Measurements from ENCODE around the gene BCAN. TPM values are rescaled to one million over a fixed set of nuclear protein-coding genes. Genes with fewer than 3 reads are reported as not detected.

The BCAN gene
- total and polyA plus RNA-seq, 2 experiments from 2014 or later, result 2.3 to 5.5 TPM

DNA sequence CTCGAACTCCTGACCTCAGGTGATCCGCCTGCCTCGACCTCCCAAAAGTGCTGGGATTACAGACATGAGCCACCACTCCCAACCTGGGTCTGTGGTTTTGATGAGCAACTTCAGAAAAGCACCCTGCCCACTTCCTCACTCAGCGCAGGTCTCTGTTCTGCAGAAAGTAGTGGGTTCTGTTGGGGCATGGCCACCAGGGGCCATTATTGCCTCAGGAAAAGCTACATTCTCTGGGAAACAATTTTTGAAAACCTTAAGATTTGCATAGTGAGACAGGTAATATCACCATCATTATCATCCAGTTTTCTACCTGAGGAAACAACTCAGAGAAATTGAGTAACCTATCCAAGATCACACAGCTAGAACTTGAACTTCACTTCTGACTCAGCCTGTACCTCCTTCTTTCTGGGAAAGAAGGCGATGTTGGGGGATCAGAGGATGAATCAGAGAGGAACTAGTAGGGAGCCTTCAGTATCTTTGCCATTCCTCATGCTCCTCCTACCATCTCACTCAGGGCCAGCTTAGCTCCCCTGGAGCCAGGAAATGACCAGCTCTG is 42.4 kb downstream of the BCAN start (continued):
- TF ChIP-seq, protein P1, sequence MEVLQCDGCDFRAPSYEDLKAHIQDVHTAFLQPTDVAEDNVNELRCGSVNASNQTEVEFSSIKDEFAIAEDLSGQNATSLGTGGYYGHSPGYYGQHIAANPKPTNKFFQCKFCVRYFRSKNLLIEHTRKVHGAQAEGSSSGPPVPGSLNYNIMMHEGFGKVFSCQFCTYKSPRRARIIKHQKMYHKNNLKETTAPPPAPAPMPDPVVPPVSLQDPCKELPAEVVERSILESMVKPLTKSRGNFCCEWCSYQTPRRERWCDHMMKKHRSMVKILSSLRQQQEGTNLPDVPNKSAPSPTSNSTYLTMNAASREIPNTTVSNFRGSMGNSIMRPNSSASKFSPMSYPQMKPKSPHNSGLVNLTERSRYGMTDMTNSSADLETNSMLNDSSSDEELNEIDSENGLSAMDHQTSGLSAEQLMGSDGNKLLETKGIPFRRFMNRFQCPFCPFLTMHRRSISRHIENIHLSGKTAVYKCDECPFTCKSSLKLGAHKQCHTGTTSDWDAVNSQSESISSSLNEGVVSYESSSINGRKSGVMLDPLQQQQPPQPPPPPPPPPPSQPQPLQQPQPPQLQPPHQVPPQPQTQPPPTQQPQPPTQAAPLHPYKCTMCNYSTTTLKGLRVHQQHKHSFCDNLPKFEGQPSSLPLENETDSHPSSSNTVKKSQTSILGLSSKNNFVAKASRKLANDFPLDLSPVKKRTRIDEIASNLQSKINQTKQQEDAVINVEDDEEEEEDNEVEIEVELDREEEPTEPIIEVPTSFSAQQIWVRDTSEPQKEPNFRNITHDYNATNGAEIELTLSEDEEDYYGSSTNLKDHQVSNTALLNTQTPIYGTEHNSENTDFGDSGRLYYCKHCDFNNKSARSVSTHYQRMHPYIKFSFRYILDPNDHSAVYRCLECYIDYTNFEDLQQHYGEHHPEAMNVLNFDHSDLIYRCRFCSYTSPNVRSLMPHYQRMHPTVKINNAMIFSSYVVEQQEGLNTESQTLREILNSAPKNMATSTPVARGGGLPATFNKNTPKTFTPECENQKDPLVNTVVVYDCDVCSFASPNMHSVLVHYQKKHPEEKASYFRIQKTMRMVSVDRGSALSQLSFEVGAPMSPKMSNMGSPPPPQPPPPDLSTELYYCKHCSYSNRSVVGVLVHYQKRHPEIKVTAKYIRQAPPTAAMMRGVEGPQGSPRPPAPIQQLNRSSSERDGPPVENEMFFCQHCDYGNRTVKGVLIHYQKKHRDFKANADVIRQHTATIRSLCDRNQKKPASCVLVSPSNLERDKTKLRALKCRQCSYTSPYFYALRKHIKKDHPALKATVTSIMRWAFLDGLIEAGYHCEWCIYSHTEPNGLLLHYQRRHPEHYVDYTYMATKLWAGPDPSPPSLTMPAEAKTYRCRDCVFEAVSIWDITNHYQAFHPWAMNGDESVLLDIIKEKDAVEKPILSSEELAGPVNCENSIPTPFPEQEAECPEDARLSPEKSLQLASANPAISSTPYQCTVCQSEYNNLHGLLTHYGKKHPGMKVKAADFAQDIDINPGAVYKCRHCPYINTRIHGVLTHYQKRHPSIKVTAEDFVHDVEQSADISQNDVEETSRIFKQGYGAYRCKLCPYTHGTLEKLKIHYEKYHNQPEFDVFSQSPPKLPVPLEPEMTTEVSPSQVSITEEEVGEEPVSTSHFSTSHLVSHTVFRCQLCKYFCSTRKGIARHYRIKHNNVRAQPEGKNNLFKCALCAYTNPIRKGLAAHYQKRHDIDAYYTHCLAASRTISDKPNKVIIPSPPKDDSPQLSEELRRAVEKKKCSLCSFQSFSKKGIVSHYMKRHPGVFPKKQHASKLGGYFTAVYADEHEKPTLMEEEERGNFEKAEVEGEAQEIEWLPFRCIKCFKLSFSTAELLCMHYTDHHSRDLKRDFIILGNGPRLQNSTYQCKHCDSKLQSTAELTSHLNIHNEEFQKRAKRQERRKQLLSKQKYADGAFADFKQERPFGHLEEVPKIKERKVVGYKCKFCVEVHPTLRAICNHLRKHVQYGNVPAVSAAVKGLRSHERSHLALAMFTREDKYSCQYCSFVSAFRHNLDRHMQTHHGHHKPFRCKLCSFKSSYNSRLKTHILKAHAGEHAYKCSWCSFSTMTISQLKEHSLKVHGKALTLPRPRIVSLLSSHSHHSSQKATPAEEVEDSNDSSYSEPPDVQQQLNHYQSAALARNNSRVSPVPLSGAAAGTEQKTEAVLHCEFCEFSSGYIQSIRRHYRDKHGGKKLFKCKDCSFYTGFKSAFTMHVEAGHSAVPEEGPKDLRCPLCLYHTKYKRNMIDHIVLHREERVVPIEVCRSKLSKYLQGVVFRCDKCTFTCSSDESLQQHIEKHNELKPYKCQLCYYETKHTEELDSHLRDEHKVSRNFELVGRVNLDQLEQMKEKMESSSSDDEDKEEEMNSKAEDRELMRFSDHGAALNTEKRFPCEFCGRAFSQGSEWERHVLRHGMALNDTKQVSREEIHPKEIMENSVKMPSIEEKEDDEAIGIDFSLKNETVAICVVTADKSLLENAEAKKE (CRISPR knock-in tag; IDR thresholded peaks at IDR 0.05), result no peak

DNA sequence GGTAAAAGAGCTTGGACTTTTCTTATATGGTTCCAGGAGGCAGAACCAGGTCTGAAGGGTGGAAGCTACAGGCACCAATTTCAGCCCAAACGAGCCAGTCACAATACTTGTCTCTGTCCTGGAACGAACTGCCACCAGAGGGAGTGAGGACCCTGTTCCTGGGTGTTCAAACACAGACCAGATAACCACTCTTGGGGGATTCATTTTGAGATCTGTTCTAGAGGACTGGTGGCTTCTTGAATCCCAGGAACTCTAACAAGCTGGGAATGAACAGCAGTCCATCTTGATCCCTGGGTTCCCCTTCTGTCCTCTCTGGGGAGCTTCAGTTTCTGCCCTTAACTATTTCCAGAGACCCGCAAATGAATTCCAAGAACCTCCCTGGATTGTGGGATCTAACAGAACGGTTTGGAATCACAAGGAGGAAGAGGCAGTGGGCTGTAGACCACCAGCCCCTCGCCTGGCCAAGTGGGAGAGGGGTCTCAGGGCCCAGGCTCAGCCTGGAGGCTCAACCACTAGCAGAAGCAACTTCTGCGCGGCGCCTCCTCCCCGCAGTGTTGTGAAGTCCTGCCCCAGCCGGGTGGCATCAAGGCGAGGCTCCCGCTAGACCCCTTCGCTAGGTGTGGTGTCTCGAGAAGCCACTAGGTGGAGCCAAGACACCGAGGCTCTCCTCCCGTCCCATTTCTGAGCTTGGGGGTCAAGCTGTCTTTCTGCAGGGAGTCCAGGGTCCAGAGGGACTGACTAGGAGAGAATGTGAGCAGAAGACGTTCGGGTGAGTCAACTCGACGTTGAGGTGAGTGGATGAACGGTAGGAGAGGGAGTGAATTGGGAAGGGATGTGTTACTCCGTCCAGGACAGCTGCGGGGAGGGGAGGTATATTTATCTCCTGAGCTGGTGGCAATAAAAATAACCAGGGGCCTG is 47.4 kb downstream of the BCAN start:
- Histone ChIP-seq H4K20me1 (replicated peaks; ENCODE audit: insufficient read depth) (no peaks in the 10 kb centered on the region), H3K9me2 (ENCODE audit: insufficient read depth) (no peaks in the 10 kb centered on the region), H3K4me2 (peak overlapping the region; percentile 89), H3K4me1 (ENCODE audit: insufficient read depth) (peaks cover 46% of the 10 kb centered on the region), H2AFZ (peak overlapping the region; percentile 93), H3K79me2 (replicated peaks; ENCODE audit: insufficient read depth) (no peaks in the 10 kb centered on the region), H3K36me3 (ENCODE audit: insufficient read depth) (no peaks in the 10 kb centered on the region), H3K27ac (ENCODE audit: low read depth) (no peak overlapping the region), H3K4me3 (peak overlapping the region; percentile 51), H3F3A (replicated peaks; ENCODE audit: low read depth) (peaks cover 33% of the 10 kb centered on the region), H3K27me3 (ENCODE audit: insufficient read depth) (peaks cover 22% of the 10 kb centered on the region)
- Mint-ChIP-seq H3K36me3 (ENCODE audit: low read depth) (no peaks in the 10 kb centered on the region; the same call in 2 of the 3 replicates), H3K9me3 (no peaks in the 10 kb centered on the region; the same call in 2 of the 3 replicates), H3K4me1 (peaks cover 55% of the 10 kb centered on the region), H3K27ac (peak overlapping the region; percentile 2; the same call in 1 of the 2 replicates), H3K27me3 (ENCODE audit: insufficient read depth, low read depth, poor library complexity) (peaks cover 21% of the 10 kb centered on the region), H3K4me3 (peak overlapping the region; percentile 67)
- TF ChIP-seq EZH2phosphoT487 (IDR thresholded peaks at IDR 0.05; ENCODE audit: unreplicated experiment) (no peak), EZH2 (IDR thresholded peaks at IDR 0.05; ENCODE audit: low read depth, unreplicated experiment) (no peak), ZNF331 (CRISPR knock-in tag; IDR thresholded peaks at IDR 0.05; ENCODE audit: low read depth) (no peak), JUNB (IDR thresholded peaks at IDR 0.05; ENCODE audit: unreplicated experiment) (no peak), POLR2AphosphoS5 (IDR thresholded peaks at IDR 0.05; ENCODE audit: low read depth) (no peak), CREB1 (CRISPR knock-in tag; IDR thresholded peaks at IDR 0.05; ENCODE audit: low read depth) (0 out of 2 replicates have a peak, but pooled peaks have one; percentile 19)
- TF ChIP-seq, protein P2, sequence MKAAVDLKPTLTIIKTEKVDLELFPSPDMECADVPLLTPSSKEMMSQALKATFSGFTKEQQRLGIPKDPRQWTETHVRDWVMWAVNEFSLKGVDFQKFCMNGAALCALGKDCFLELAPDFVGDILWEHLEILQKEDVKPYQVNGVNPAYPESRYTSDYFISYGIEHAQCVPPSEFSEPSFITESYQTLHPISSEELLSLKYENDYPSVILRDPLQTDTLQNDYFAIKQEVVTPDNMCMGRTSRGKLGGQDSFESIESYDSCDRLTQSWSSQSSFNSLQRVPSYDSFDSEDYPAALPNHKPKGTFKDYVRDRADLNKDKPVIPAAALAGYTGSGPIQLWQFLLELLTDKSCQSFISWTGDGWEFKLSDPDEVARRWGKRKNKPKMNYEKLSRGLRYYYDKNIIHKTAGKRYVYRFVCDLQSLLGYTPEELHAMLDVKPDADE (IDR thresholded peaks at IDR 0.05), result no peak
- TF ChIP-seq, protein P3, sequence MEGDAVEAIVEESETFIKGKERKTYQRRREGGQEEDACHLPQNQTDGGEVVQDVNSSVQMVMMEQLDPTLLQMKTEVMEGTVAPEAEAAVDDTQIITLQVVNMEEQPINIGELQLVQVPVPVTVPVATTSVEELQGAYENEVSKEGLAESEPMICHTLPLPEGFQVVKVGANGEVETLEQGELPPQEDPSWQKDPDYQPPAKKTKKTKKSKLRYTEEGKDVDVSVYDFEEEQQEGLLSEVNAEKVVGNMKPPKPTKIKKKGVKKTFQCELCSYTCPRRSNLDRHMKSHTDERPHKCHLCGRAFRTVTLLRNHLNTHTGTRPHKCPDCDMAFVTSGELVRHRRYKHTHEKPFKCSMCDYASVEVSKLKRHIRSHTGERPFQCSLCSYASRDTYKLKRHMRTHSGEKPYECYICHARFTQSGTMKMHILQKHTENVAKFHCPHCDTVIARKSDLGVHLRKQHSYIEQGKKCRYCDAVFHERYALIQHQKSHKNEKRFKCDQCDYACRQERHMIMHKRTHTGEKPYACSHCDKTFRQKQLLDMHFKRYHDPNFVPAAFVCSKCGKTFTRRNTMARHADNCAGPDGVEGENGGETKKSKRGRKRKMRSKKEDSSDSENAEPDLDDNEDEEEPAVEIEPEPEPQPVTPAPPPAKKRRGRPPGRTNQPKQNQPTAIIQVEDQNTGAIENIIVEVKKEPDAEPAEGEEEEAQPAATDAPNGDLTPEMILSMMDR (conservative IDR thresholded peaks at IDR 0.05; ENCODE audit: low read depth in 2 of 2), result peak; percentile 63 to 100
- DNase-seq (ENCODE audit: low spot score) (peak; percentile 95), ATAC-seq (peak; percentile 57)

Measured in GM23338 (cell line).